Activated CD4-positive, CD25-positive, alpha-beta regulatory T cell (primary cell): ENCODE measurements around the gene LRP5.
"Not testable (repeated sequence)": the region's sequence is repeated elsewhere in the genome, so short reads cannot be mapped to it uniquely, and the experiment has no call there.

Experiments used
- DNase-seq, 4 experiments: peaks; one replicate each; lab custom pipeline; 2025; lab: John Stamatoyannopoulos, UW

Gene LRP5

GRCh38 chr11:68444566-68444965 lies 132.2 kb downstream of the LRP5 start:
- DNase-seq = no peak

GRCh38 chr11:68445531-68446035 lies 133.2 kb downstream of the LRP5 start:
- DNase-seq = no peak

GRCh38 chr11:68446046-68446725 lies 133.8 kb downstream of the LRP5 start:
- no peak for DNase-seq

GRCh38 chr11:68447015-68447801 lies 134.8 kb downstream of the LRP5 start:
- peak; percentile 57 to 62 (median 61) for DNase-seq

GRCh38 chr11:68447914-68448313 lies 135.5 kb downstream of the LRP5 start:
- not testable (repeated sequence) for DNase-seq

- no peak for DNase-seq
Measured at GRCh38 chr11:68448604-68449011, 136.2 kb downstream of the LRP5 start.

- DNase-seq = no peak
Measured at GRCh38 chr11:68449951-68450350, 137.6 kb downstream of the LRP5 start.

- no peak for DNase-seq
Measured at GRCh38 chr11:68450711-68451110, 138.3 kb downstream of the LRP5 start.

GRCh38 chr11:68454767-68455166 lies 142.4 kb downstream of the LRP5 start:
- DNase-seq = no peak

- no peak for DNase-seq
Measured at GRCh38 chr11:68455485-68455884, 143.1 kb downstream of the LRP5 start.

- no peak for DNase-seq
Measured at GRCh38 chr11:68457216-68457897, 145.0 kb downstream of the LRP5 start.

- DNase-seq = no peak
Measured at GRCh38 chr11:68457898-68458249, 145.5 kb downstream of the LRP5 start.

GRCh38 chr11:68458340-68458739 lies 145.9 kb downstream of the LRP5 start:
- not testable (repeated sequence) for DNase-seq

GRCh38 chr11:68459886-68460740 lies 147.7 kb downstream of the LRP5 start:
- DNase-seq = peak; percentile 90 to 96 (median 92)

GRCh38 chr11:68460741-68461574 lies 148.6 kb downstream of the LRP5 start, which contains the start of gene PPP6R3:
TSS of gene PPP6R3 (plus strand) at chr11:68460752. CDS start at chr11:68537665, 76,913 bp downstream.
- DNase-seq = no peak

GRCh38 chr11:68461575-68461917 lies 149.2 kb downstream of the LRP5 start:
- no peak for DNase-seq

- DNase-seq = no peak
Measured at GRCh38 chr11:68463714-68464113, 151.3 kb downstream of the LRP5 start.

GRCh38 chr11:68467201-68467834 lies 154.9 kb downstream of the LRP5 start:
- no peak for DNase-seq

- DNase-seq = no peak
Measured at GRCh38 chr11:68468217-68468828, 155.9 kb downstream of the LRP5 start.

GRCh38 chr11:68469122-68469521 lies 156.7 kb downstream of the LRP5 start:
- DNase-seq = no peak
